ENCODE data around the gene SMIM5.
A peak's percentile ranks its signal among the peaks of the same experiment; 100 is the strongest.
"Not testable (repeated sequence)": the region's sequence is repeated elsewhere in the genome, so short reads cannot be mapped to it uniquely, and the experiment has no call there.

The SMIM5 gene

DNA sequence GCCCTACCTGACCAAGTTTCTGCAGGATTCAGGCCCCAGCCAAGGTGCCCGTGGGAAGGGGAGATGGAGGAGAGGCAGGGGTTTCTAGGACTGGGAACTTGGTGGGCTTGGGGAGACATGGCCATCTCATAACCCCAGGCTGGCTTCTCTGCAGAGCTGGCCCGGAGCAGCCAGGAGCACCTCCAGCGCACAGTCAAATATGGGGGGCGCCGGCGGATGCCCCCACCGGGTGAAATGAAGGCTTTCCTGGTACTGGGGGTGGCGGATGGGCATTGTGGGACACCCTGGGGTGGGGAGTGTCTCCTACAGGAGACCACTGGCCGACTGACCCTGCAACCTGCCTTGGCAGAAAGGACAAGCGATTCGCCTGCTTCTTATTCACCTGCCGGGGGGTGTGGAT is 9.2 kb upstream of the SMIM5 start:
- DNase-seq (ENCODE audit: low read depth in 1 of 2, low spot score in 1 of 2): no peak

DNA sequence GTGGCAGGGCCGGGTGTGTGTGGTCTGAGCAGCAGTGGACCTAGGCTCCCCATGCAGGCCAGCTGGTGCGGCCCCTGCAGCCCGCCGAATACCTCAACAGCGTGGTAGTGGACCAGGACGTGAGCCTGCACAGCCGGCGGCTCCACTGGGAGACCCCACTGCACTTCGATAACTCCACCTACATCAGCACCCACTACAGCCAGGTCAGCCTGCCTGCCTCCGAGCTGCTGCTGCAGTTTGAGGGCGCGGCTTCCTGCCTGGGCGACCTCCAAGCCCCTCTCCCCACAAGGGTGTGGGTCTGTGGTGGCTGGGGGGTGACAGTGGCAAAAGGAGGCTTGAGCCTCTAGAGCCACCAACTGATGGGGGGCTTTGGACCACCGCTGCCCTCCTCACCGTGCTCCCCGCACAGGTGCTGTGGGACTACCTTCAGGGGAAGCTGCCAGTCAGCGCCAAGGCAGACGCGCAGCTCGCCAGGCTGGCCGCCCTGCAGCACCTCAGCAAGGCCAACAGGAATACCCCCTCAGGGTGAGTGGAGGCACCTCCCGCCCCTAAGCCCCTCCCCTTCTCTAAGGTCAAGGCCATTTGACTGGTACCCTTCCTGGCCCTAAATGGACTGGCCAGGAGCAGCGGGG is 8.4 kb upstream of the SMIM5 start:
- no peak for DNase-seq (ENCODE audit: low read depth in 1 of 2, low spot score in 1 of 2)

DNA sequence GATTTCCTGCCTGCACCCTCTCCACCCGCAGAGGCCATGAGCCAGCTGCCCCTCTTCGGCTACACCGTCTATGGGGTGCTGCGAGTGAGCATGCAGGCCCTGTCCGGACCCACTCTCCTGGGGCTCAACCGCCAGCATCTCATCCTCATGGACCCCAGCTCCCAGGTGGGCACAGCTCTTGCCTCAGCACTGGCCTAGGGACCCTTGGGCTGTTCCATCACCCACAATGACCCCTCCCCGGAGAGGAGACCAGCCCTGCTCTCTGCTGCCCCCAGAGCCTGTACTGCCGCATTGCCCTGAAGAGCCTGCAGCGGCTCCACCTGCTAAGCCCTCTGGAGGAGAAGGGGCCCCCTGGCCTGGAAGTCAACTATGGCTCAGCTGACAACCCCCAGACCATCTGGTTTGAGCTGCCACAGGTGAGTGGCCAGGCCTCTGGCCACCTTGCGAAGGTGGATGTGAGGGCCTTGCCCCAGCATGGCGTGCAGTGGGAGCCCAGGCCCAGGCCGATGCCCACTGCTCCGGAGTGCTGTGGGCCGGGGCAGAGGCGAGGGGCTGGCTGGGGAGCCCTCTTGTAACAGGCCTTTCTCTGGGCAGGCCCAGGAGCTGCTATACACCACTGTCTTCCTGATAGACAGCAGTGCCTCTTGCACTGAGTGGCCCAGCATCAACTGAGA is 7.3 kb upstream of the SMIM5 start:
- no peak for DNase-seq (ENCODE audit: low read depth in 1 of 2, low spot score in 1 of 2)

DNA sequence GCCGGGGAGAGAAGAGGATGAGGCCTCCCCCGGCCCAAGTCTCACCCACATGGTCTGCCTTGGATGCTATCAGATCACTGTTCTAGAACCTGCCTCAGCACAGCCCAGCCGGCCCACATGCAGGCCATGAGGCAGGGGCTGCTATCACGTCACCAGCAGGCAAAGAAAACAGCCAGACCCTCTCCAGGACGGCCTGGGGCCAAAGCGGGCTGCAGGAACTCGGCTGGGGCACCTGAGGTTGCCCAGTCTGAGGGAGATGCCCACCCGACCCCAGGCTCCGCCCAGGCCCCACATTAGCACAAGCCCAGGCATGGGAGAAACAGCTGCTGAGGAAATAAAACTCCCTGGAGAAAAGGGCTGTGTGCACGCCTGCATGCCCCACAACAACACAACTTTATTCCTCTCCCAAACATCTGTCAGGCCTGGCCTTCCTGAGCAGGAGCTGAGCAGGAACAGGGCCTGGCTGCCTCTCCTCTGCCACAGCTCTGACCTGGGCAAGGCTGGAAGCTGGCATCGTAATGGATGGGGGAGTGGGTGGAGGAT is 6.7 kb upstream of the SMIM5 start:
- no peak for DNase-seq (ENCODE audit: low read depth in 1 of 2, low spot score in 1 of 2)

DNA sequence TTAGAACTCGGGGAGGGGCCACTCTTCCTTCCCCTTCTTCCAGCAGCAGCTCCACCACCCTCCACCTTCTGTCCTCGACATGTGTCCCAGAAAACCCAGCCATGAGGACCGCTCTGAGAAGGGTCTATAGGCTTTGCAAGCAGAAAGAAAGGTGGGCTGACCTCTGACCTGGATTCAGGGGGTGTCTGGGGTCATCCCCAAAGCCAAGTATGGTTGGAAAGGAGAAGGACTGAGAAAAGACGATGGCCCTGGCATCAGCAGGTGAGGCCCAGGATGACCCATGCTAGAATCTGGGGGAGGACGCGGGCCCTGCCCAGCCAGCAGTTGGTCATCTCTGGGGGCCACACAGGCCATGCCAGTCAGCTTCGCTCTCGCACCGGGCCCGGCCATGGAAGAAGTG is 6.1 kb upstream of the SMIM5 start:
- DNase-seq (ENCODE audit: low read depth in 1 of 2, low spot score in 1 of 2): no peak

DNA sequence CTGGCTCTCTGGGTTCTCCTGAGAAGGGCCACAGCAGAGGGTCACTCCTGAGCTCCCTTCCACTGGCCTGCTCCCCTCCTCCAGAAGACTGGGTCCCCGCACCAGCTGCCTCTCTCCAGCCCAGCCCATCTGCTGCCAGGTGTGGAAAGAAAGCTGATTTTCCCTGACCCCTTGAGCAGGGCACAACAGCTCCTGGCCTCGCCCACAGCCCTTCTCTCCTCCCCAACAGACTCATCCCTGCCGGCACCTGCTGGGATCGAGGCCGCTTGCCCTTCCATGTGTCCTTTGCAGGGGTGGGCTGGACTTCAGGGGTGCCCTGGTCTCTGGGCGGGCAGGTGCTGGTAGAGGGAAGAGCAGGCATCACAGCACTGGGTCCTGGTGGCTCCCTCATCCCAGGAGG is 4.8 kb upstream of the SMIM5 start:
- DNase-seq (ENCODE audit: low read depth in 1 of 2, low spot score in 1 of 2): no peak

DNA sequence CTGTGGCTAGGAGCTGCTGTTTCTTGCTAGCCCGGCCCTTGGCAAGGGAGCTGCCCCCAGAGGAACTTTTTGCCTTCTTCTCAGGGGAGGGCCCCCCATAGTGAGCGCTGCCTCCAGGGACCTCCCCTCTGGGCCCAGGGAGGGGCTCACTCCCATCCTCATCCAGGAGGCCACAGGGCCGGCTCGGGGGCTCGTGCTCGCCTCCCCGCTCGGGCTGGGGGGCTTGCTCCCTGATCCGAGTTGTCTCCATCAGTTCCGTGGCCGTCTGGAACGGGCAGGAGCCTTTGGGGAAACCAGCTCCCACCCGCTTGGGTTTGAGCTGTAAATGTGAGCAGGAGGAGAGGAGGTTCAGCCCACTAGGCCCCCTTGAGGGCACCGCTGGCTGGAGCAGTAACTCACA is 4.1 kb upstream of the SMIM5 start:
- DNase-seq (ENCODE audit: low read depth in 1 of 2, low spot score in 1 of 2): no peak

DNA sequence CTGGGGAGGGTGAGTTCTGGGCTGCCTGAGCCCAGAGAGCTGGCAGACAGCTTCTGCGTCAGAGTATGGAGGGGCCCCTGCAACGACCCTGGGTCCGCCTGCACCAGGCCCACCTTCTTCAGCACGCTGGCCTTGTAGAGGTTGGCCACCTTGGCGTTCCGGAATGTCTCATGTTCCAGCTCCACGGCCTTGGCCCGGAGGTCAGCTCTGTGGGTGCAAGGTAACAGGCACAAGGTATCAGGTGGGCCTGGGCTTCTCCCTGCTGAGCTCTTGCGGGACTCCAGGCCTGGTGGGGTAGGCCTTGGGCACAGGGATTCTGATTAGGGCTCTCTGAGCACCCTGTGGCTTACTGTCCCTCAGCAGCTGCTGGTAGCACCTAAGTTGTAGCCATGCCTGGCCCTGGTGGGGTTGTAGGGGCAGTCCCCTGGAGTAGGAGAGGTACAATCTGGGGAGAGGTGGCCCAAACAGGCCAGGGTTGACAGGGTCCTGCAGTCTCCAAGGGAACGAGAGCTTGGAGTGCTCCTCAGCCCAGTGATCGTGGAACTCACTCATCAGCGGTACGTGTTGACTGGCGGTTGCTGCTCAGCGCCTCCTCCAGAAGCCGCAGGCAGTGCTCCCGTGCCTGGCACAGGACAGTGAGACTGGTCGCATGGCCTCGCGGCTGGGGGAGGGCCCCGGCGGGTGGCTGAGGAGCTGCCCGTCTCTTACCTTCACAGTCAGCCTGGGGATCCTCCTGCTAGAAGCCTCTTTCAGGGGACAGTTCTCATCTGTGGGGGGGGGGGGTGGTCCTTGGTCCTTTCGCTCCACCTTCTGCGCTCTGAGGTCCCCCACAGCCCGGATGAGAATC is 2.9 kb upstream of the SMIM5 start:
- no peak for DNase-seq (ENCODE audit: low read depth in 1 of 2, low spot score in 1 of 2)

DNA sequence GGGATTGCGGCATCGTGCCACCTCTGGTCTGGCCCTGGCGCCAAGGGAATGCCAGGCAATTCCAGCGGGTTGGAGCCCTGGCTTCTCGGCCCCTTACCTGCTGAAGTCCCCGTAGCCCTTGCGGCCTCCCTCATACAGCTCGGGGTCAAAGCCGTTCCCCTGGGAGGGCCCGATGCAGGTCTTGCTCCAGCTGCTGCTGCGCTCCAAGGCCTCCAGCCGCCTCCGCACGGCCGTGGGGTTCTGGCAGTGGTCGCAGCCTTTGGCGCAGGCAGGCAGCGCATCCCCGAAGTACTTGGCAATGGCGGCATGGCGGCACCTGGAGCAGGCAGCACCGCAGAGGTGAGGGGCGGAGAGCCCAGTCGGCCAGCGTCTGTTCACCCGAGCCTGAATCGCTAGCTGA is 1.9 kb upstream of the SMIM5 start:
- no peak for DNase-seq (ENCODE audit: low read depth in 1 of 2, low spot score in 1 of 2)

DNA sequence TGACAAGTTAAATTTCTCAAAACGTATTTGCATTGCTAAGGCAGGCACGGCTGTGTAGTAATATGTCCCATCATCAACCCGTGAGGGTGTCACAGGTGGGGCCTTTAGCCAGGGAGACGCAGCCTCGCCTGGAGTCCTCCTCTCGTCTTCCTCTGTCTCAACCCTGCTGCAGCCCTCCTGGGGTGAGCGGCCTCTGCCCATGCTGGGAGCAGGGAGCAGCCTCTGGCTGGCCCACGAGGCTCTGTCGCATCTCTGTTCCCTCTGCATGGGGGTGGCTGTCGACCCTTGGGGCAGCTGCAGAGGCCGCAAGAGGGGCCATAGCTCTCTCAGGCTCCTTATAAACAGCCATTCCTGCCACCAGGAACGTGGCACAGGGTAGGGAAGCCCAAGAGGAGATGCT is 806 bp upstream of the SMIM5 start:
- no peak for DNase-seq (ENCODE audit: low read depth in 1 of 2, low spot score in 1 of 2)

DNA sequence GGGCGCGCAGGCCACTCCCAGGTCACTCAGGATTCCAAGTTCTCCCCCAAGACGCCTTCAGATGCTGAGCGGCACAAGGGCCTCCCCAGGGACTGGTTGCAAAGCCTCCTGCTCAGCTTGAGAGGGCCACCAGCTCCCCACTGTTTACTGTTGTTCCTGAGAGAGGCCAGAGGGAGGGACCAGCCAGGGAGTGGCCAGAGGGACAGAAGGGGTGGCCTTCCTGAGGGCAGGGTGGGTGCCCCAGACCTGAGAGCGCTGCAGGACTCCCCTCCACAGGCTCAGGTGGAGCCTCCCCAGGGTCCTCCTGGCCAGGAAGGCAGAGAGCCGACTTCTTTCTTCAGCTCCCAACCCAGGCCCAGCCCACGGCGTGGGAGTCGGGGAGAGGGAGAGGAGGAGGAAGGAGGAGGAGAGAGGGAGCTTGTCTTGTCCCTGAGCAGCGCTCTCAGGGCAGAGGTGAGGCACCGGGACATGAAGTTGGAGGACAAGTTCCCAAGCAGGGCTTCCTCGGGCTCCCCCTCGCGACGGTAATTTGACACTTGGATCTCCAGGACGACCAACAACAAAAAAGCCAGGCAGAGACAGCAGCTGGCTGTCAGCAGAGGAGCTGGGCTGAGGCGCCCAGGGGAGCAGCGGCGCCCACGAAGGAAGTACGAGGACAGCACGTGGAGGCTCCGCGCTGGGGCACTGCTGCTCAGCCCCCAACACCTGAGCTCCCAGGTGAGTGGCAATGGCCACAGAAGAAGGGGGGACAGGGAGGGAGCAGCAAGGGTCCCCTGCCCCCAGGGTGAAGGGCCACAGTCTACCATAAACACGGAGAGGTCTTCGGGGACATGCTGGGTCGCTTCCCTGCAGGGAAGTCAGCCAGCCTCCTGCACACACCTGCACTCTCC is 497 bp downstream of the SMIM5 start:
- peak in 1 of 2 donors; percentile 35 for DNase-seq (ENCODE audit: low read depth in 1 of 2, low spot score in 1 of 2)

DNA sequence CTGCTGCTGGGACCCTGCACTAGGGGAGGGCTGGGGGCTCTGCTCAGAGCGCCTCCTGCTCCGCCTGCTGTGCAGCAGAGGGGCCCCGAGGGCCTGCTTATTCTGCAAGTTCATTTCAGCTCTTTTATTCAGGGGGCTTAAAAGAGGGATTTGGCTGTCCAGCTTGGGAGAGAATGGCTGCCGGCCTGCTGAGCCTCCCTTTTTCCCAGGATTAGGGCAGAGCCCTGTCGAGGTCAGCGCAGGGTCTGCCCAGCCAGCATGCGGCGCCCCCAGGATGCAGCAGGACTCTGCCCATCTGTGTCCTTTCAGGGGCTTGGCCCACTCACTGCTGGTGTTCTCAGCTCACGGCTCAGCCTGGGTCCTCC is 1.1 kb downstream of the SMIM5 start:
- no peak for DNase-seq (ENCODE audit: low read depth in 1 of 2, low spot score in 1 of 2)

DNA sequence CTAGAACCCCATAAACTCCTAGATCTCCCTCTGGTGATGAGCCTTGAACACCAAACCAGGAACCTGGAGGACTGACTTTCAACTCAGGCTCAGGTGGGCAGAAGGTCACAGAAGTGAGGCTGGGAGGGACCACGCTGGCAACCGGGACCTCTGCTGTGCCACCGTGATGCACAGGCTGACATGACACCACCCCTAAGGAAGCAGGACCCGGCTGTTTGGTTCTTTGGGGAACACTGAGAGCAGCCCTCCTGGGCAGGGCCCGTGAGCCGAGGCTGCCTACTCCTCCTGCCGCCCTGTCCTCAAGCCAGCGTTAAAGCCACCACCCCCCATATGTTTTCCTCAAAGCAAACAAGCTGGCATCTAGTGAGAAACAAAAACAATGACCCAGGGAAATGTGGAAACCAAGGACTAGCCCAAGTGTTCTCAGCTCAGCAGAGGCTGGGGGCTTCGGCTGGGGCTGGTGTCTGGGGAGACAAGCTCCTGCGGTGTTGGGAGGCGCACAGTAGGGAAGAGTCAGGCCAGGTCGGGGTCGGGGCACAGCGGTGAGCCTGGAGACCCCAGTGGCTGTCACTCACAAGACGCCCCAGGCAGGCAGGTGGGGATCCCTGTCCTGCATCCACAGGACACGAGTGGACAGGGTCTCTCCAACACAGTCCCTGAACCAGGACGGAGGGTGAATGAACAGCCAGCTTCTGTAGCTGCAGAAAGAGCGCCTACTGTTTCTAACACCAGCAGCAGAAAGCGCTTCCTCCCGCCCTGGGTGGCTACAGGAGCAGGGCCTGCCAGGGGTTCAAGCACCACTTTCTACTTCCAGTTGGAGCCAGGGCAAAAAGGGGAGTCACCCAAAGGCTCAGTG is 1.7 kb downstream of the SMIM5 start:
- no peak for DNase-seq (ENCODE audit: low read depth in 1 of 2, low spot score in 1 of 2)

DNA sequence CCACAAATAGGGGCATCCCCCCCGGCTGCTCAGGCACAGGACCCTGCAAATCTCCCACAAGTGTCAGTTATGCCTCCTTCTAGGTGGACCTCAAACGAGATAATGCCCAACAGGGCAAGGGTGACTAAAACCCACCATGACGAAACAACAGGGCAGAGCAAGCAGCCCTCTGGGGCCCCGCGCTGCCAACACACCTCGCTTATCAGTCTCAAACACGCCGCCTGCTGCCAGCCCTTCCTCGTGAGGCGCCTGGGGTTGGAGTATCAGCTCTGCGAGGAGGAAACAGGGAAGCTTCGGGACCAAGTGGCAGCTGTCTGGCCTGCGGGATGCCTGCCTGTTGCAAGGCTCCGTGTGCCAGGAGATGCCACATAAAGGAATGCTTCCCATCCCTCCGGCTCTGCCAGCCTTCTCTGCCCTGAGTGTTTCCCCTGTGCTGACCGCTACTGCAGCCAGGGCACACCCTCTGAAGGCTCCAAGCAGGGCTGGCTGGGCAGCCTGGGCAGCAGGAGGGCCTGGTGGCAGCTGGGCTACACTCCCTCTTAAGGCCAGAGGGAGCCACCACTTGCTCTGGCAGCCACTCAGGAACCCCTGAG is 2.5 kb downstream of the SMIM5 start:
- DNase-seq (ENCODE audit: low read depth in 1 of 2, low spot score in 1 of 2): no peak

DNA sequence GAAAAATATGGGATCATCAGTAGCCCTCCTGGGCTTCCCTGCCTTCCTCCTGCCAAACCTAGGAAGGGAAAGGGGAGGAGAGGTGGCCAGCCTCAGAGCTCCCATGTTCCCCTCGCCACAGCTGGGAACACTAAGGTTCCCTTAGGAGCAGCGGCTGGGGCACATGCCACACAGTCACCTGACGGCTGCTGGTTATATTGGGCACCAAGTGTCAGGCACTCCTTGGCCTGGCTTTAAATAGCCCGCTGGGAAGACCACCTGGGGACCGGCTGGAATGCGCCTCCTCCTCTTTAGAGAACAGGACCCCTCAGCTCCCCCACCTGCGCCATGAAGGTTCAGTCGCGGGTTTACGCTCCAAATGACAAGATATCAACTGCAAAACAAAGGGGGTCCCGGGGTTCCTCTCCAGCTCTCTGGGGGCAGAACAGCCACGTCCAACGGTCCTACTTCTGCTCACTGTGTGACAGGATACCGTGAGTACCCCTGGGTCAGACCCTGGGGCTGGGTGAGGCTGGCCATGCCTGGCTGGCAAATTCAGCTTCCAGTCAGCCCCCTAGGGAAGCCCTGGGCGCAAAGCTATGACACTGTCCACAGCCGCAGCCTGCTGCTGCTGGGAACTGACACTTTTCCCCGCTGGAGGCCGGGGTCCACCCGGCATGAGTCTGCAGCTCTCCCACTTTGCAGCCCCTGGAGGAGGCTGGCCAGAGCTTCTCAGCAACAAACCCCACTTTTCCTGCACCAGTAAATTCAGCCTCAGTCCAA is 3.3 kb downstream of the SMIM5 start:
- DNase-seq (ENCODE audit: low read depth in 1 of 2, low spot score in 1 of 2): no peak

DNA sequence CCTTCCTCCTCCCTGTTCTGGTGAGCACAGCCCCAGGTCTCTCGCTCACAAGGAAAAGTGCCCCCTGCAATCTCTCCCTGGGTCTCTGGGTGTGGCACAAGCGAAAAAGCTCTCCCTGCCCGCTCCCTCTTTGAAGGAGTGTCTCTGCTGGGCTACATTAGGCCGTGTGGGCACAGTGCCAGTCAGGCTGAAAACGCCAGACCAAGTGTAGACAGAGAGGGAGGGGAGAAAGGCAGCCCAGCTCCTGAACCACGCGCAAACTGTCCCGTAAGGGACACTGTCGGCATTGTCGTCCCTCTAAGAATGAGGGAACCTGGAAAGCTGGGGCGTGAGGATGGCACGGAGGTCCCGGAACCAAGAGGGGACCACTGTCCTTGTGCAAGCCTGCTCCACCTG is 3.9 kb downstream of the SMIM5 start:
- no peak for DNase-seq (ENCODE audit: low read depth in 1 of 2, low spot score in 1 of 2)

DNA sequence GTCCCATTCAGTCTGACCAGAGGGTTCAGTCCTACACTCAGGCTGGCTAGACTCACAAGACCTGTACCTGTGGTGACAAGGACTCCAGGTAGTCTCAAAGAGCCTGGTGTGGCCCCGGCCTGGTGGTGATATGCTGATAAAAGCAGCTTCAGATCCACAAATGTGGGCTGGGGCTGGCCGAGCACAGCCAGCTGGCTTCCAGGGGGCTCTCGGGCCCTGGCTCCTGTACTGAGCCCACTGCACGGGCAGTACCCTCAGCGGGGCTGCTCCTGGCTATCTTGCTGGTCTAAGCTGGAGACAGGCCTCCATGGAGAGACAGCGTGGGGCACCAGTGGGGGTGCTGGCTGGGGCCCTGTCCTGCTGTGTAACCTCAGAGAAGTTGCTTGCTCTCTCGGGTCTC is 4.3 kb downstream of the SMIM5 start:
- DNase-seq (ENCODE audit: low read depth in 1 of 2, low spot score in 1 of 2): no peak

DNA sequence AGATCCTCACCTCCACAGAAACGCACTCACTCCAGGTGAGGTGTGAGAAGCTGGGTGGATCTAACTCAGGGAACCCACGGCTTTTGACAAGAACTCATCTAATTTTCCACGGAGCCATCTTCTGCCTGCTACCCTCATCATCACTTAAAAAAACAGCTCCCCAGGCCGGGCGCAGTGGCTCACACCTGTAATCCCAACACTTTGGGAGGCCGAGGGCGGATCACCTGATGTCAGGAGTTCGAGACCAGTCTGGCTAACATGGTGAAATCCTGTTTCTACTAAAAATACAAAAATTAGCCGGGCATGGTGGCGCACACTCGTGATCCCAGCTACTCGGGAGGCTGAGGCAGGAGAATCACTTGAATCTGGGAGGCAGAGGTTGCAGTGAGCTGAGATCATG is 4.8 kb downstream of the SMIM5 start:
- not testable (repeated sequence) for DNase-seq (ENCODE audit: low read depth in 1 of 2, low spot score in 1 of 2)

DNA sequence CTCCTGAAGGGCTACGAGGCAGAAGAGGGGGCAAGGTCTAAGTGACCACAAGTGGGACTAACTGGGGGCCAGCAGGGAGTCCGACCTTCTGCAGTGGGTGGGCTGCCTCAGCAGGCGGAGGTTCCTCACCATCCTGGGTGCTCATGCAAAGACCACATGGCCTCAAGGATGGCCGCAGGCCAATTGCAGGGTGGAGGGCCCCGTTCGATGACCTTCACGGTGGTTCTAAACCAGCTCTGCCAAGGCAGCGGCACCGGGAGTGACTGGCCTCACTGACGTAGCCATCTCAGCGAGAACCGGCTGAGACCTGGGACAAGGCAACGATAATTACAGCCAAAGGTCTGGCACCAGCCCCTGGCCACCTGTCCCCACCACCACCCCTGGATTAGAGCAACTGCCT is 5.7 kb downstream of the SMIM5 start:
- DNase-seq (ENCODE audit: low read depth in 1 of 2, low spot score in 1 of 2): no peak

Data from stimulated activated CD4-positive, alpha-beta T cell treated with anti-CD3 and anti-CD28 coated beads, Interleukin-15, amount 100 ng/mL, for 1 hour (primary cell).